GM19328 (cell line): ENCODE data around the gene RAMP3.
A peak's percentile ranks its signal among the peaks of the same experiment; 100 is the strongest.
"Not testable (repeated sequence)": the region's sequence is repeated elsewhere in the genome, so short reads cannot be mapped to it uniquely, and the experiment has no call there.

Source experiments
- ATAC-seq: cut with Tn5 transposase; IDR thresholded peaks from one replicate; pipeline ENCODE4 v1.9.1; 2021; ENCODE audit warnings: mild to moderate bottlenecking, moderate library complexity; ENCODE audit not compliant: unreplicated experiment

Gene RAMP3

DNA sequence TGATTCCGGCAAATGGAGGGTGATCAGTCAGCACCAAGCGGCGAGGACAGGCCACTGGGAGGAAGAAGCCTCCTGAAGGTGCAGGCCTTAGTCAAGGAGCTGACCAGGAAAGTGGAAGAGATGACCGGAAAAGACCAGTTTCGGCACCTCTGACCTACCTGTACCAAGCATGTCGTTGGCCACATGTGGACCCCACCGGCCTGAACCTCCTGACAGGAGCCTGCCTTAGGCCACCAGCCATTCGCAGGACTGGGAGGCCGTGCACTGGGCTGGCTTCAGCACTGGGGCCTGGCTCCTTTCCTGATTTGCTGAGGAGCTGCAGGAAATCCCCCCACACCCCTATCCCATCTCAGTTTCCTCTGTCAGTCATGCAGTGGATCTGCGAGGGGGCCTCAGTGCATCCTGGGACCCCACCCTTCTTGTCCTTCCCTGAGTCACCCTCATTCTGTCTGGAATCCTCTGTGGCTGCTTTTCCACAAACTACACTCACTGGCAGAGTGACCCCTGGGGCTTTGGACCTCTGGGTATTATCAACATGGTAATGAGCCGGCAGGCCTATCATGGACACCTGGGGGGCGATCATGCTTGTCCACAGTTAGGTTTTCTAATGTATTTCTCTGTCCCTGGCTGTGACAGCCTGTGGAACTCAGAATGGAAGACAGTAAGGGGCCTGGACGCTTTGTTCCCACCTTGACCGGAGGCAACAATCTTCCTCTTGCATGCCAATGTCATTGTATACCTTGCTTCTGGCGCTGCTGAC lies 33.0 kb downstream of the RAMP3 start:
- ATAC-seq: no peak

DNA sequence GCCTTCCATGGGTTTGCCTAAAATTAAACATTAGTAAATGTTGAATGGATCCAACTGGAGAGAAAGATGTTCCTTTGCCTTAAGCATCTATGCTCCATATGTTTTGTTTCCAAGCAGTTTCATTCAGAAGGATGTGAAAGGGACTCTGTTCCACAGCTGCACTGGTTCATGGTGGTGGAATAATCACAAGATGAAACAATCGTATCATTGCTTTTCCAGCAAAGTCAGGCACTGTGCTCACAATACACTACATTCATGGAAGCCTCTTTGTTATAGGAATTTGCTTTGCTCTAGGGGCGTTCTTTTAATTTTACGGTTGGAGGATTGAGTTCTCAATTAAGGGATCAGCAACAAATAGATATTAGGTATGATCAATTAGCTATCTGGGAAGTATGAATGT lies 33.8 kb downstream of the RAMP3 start:
- no peak for ATAC-seq

DNA sequence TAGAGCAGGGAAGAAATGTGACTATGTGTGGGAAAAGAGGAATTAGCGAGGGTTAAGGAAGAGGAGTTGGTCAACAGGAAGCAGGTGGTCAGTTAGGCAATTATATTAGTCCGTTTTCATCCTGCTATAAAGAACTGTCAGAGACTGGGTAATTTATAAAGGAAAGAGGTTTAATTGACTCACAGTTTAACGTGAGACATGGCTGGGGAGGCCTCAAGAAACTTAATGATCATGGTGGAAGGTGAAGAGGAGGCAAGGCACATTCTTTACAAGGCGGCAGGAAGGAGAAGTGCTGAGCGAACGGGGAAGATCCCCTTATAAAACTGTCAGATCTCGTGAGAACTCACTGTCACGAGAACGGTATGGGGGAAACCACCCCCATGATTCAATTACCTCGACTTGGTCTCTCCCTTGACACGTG lies 35.0 kb downstream of the RAMP3 start:
- no peak for ATAC-seq

DNA sequence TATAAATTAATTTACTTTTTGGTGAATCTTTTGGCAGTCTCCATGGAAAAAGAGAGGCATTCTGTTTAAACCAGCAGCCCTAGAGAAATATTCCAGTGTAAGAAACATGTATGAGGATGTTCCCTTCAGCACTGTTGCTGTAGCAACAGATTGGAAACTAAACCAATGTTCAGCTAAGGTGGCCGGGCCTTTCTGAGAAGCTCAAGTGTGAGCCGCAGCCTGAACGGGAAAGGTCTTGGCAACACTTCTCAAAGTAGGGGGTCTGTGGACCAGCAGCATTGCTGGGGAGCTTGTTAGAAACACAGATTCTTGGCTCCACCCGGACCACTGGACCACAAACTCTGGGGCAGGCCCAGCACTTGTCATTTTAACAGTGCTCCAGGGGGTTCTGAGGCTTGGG lies 36.2 kb downstream of the RAMP3 start:
- no peak for ATAC-seq

DNA sequence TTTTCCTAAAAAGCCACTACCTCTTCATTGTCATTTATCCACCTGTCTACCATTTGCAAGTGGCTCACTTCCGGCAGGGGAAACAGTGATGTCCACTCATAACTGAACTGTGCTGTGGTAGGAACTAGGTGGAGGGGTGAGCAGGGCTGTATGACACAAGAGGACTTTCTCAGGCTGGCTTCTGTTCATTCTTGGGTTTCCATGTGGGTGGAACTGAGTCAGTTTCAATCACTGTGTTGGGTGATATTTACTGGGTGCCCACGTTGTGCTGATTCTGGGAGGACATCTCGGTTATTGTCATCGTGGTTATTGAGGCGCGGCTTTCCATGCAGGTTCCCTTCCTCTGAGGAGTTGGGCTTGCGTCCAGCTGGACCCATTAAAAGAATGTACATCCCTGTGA lies 38.8 kb downstream of the RAMP3 start:
- peak; percentile 92 for ATAC-seq

DNA sequence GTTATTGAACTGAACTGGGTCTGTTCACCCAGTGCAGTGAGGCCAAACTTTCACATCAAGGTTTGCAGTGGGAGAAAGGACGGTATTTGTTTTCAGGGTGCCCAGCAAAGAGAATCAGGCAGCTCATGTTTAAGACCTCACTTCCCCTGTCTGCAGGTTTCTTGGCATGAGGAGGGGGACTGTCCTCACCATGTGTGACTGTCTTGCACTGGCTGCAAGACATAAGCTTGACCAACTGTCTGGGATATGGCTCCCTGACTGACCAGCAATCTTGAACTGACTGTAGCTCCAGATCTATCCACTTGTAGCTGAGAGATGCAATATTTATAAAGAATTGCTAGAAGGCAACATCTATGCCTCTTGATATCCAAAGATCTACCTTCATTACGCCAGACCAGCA lies 39.9 kb downstream of the RAMP3 start:
- ATAC-seq: no peak

DNA sequence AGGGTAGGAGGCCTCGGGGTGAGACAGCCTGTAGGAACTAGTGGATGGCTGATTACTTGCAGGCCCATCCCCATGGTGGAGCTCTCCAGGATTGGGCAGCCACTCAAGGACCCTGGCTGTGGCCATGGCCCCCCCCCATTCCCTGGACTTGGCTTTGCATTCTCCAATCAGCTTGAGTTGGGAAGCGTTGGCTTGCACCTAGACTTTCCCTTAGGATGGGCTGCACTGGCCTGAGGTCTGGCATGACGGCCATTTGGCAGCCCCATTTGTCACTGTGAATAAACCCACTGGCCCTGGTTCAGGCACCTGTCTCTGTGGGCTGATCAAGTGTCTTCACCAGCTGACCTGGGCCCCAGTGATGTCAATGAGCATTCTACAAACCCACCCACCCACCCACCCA lies 41.4 kb downstream of the RAMP3 start:
- no peak for ATAC-seq

DNA sequence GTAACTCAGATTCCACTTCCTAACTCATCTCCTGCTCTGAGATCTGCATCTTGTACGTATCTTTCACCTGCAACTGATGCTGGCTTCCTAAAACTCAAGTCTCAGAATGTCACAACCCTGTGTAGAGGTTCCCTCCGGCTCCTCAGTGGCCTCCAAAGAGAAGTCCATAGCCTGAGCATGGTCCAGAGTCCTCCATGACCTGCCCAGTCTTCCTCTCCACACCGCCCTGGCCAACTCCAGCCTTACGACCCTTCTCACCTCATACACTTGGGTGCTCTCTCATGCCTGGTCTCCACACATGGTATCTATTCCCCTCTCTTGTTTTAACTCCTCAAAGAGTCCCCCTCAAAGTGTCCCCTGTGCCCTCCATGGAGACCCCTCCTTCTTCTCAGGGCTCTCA lies 41.9 kb downstream of the RAMP3 start:
- no peak for ATAC-seq

DNA sequence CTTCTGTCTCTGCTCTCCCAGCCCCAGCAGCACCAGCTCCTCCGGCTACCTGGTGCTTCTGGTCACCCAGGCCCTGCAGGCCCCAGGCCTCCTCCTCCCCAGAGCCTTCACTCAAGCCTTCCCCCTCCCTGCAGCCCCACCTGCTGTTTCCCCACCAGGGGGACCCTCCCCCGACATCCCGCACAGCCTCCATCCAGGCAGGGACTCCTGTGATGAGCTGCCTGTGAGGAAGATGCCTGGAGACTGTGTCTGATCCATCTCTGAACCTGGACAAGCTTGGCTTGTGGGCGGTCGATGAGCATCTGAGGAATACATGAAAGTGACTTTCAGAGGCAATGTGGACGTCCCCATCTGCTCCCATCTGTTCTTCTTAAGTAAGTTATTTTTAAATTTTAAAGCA lies 45.0 kb downstream of the RAMP3 start:
- ATAC-seq: no peak

DNA sequence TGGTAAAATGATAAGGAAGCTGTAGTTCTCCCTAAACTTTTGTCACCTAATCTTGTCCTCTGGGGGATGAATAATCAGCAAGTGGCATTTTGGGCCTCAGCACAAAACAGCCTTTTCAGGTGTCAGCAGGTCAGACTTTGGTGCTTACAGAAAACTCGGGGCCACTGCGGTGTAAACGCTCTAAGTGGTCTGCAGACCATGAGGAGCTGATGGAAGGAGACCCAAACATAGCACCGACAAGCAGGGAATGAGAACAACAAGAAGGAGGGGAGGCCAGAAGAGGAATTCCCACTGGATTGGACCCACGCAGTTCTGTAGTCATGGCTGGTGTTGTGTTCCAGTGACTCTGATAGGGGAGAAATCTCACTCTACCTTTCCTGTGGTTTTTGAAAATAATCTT lies 45.4 kb downstream of the RAMP3 start:
- ATAC-seq: no peak

DNA sequence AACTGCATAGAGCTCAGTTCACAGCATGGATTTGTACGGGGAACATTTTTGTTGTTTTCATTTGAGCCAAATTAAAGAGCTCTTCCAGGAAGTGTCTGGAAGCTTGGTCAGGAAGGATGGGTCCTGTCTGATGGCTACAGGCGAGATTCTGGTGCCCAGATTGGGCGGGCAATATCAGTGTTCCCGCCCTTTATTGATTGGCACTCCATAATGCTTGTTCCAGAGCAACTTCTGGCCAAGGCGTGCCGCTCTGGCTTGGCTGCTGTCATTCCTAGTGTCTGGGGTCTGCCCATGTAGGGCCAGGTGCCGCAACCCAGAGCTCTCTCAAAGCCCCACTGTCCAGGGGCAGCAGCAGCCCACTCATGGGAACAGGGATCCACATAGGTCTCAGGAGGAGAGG lies 45.9 kb downstream of the RAMP3 start:
- ATAC-seq: no peak

DNA sequence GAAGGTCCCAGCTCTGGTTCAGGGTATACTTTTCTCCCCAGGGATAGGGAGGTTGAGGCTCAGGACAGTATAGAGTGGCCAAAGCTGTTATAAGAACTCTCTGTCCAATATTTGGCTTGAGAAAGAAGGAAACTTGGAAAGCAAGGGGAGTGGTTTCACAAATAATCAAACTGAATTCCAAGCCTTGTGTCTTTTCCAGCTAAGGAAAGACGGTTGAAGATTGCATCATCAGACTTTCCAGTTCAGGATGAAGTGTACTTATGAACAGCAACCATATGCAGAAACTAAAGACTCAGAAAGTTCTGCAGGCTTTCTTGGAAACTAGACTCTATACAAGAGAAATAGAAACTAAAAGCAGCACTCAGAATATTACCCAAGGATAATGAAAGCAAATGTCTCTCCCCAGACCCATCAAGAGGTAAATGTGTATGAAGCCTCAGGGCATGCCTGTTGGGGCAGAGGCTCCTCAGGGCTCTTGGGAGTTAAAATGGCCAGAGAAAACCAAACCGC lies 46.4 kb downstream of the RAMP3 start:
- ATAC-seq: peak; percentile 58

DNA sequence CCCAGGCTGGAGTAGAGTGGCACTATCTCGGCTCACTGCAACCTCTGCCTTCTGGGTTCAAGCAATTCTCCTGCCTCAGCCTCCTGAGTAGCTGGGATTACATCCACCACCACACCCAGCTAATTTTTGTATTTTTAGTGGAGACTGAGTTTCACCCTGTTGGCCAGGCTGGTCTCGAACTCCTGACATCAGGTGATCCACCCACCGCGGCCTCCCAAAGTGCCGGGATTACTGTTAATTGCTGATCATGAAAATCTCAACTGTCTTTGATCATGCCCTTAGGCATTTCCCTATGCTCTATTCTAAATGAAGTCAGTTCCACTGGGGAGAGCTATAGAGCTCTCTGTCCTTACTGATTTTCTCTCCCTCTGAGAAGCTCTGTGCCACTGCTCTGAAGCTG lies 48.7 kb downstream of the RAMP3 start:
- not testable (repeated sequence) for ATAC-seq

DNA sequence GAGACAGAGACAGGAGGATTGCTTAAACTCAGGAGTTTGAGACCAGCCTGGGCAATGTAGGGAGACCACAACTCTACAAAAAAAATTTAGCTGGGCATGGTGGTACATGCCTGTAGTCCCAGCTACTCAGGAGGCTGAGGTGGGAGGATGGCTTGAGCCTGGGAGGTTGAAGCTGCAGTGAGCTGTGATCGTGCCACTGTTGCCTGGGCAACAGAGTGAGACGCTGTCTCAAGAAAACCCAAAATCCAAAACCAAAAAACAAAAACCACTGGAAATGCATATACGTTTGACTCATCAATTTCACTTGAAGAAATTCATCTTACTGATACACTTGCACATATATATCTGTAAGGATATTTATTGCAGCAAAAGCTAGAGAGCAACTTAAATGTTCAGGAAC lies 52.3 kb downstream of the RAMP3 start:
- ATAC-seq: not testable (repeated sequence)

DNA sequence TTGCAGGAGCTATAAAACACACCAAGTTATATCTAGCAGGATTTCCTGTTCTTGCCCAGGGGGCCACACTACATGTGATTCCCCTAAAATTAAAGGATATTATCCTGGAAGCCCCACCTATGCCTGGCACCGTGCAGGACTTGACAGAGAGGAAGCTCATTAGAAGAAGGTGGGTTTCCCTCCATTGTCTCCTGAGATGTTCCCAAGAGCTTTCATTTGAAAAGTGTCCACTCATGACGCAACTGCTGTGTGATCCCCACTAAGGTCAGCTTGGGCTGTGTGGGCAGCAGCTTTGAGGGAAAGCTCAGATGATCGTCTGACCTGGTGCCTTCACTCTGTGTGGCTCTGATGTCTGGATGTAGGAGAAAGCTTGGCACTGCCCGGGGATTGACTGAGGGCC lies 53.5 kb downstream of the RAMP3 start:
- ATAC-seq: no peak

DNA sequence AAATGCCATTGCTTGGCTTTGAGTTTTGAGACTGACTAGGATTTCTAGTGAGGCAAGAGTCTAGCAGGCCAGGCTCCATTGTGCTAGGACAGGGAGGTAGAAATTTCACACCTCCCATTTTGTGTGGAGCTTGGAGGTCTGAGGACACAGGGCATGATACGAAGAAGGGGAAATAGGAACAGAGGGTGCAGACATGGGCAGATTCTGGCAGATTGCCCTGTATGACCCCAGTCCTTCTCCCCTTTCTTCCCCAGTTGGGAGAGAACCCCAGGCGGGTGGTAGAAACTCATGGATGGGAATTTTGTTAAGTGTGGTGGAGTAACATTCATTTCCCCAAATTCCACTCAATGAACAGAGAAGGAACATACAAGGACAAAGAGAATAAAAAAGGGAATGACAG lies 54.4 kb downstream of the RAMP3 start:
- no peak for ATAC-seq

DNA sequence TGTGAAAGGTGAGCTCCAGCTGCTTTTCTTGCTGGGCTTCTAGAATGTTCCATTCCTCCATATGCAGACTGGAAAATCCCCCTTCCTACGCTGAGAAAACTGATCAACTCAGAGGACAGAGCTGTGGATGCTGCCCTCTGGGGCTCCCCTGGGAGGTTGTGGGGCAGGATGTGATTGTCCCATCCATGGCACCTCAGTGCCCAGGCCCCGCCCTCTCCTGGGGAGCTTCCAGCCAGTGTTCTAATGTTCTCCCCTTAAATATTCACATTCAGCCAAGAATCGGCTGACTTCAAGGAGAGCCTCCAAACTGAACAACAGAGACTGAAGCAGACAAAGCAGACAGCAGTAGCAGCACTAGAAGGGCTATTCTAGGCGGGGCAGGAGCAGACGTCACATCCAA lies 55.0 kb downstream of the RAMP3 start:
- ATAC-seq: no peak

DNA sequence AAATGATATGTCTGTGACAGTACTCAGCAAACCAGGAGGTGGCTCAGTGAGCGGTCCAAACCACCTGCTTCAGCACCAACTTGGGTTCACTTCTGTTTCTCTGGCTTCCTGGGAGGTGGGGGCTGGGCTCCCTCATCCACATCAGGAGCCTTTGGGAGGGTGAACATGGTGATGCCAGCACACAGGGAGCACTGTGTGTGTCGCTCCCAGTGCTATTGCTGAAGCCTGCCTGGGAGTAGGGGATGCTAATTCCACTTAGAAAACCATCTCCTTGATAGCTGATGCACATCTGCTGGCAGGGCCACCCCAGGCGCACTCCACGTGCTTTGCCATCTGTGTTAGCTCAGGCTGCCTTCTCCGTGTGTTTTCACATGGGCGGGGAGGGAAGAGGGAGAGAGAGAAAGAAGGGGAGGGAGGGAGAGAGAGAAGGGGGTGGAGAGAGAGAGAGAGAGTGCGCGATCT lies 58.0 kb downstream of the RAMP3 start:
- no peak for ATAC-seq

DNA sequence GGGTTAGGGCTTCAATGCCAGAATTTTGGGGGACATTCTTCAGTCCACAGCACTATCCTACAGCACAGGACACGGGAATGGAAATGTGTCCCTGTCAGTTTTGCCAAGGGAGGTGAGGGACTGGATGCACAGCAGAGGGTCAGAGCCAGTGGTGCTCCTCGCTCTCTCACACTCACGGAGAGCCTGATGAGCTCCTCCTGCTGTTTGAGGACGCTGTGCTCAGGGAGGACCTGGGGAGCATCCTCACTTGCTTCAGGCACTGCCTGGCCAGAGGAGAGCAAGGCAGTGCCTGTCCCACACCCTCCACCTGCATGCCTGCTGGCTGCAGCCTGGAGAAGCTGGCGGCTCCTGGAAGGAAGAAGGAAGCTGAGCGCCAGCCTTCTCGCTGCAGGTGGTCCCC lies 58.6 kb downstream of the RAMP3 start:
- ATAC-seq: no peak

DNA sequence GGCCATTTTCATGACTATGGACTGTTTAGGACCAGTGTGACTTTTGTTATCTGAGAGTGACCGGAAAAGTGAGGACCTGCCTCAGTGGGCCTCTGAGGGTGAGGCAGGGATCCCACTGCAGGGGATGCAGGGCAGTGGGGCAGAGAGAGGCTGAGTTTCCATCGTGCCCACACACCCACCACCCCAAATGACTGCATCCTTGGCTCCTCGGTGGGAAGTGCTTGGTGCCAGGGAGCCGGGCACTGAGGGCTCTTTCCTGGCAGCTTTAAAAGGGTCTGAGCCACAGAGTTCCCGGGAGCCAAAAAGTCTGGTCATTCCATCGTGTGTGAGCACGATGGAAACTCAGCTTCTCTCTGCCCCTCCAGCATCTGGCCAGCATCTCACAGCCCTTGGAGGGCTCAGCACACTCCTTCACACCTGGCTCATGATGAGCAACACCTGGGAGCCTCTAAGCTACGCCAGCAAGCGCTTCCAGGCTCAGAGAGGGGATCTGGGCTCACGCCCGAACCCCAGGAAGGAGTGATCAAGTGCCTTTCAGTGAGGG lies 59.1 kb downstream of the RAMP3 start:
- no peak for ATAC-seq

DNA sequence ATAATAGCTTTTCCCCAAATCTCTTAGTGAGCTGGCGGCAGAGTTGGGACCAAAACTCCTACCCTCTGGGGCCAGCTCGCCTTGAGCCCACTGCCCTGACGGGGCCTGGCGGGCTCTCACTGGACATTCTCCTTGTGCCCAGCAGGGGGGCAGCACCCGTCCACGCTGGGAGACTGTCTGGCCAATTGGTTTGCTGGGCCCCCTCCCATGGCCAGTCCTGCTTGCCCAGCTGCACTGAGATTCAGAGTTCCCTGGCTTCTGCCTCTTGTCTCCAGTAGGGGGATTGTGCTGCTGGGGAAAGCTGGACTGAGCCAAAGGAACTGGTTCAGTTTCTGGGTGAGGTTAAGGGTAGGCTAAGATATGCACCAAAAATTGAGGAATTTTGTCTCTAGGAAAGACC lies 59.8 kb downstream of the RAMP3 start:
- no peak for ATAC-seq

DNA sequence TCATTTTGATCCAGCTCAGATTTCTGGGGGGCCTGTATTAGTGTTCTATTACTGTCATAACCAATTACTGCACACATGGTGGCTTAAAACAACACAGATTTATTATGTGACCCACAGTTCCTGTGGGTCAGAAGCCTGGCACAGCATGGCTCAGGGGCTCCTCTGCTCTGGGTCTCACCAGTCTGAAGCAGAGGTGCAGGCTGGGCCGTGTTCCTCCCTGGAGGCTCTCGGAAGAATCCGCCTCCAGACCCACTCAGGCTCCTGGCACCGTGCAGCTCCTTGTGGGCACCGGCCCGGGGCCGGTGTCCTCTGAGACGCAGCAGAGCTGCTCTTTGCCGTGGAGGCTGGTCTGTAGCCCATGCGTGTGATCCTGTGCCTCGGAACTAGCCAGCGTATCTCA lies 61.5 kb downstream of the RAMP3 start:
- ATAC-seq: no peak
